HFF-Myc (cell line): ENCODE measurements around the gene TEX50.
"Not testable (repeated sequence)": the region's sequence is repeated elsewhere in the genome, so short reads cannot be mapped to it uniquely, and the experiment has no call there.

Experiments
- DNase-seq: peaks from one replicate; pipeline ENCODE4 v3.0.0-alpha.2; 2011; ENCODE audit warnings: low read depth; ENCODE audit errors: extremely low read depth
- H3K4me3 ChIP-seq: replicated peaks from 2 replicates; pipeline ENCODE4 v1.5.1; 2011; ENCODE audit warnings: low read depth, mild to moderate bottlenecking, control low read depth, low read length
- CTCF ChIP-seq: IDR thresholded peaks from 2 replicates; pipeline ENCODE4 v1.5.1; 2012; ENCODE audit warnings: mild to moderate bottlenecking, low read depth, low read length, control low read depth; ENCODE audit errors: missing control alignments

Gene TEX50

GRCh38 chr1:173616859-173617258 lies 18.3 kb upstream of the TEX50 start:
- TF ChIP-seq CTCF, result no peak
- H3K4me3 ChIP-seq, result no peak overlapping the region
- no peak for DNase-seq

GRCh38 chr1:173627269-173627668 lies 7.9 kb upstream of the TEX50 start:
- H3K4me3 ChIP-seq, result no peak overlapping the region
- no peak for TF ChIP-seq CTCF
- no peak for DNase-seq

DNA sequence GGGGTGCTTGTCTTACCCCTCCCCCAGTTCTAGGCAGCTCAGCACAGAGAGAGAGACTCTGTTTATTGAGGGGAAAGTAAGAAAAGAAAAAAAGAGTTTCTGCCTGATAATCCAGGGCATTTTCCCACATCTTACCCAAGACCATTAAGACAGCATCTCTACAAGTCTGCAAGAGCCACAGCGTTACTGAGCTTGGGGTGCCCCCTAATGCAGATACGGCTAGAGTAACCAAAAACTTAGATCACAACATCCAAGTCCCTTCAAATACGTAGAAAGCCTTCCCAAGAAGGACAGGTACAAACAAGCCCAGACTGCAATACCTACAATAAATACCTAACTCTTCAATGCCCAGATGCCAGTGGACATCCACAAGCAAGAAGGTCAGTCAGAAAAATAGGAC lies 6.2 kb upstream of the TEX50 start:
- DNase-seq, result no peak
- H3K4me3 ChIP-seq, result no peak overlapping the region
- no peak for TF ChIP-seq CTCF

GRCh38 chr1:173637236-173638042 lies 2.3 kb downstream of the TEX50 start:
- not testable (repeated sequence) for DNase-seq, H3K4me3 ChIP-seq

- H3K4me3 ChIP-seq, result no peak overlapping the region
- DNase-seq, result no peak
- no peak for TF ChIP-seq CTCF
Observed at GRCh38 chr1:173638043-173639021, 3.2 kb downstream of the TEX50 start.

DNA sequence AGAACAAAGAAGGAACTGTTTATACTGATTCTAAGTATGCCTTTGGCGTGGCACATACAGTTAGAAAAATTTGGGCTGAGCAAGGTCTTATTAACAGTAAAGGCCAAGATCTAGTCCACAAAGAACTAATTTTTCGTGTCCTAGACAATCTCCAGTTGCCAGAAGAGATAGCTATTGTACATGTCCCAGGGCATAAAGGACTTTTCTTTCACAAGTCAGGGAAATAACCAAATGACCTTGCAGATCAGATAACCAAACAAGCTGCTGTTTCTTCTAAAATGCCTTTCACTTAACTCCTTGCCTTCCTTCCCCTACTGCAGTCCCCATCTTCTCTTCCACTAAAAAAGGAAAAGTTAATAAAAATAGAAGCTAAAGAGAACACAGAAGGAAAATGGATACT lies 4.0 kb downstream of the TEX50 start:
- no peak overlapping the region for H3K4me3 ChIP-seq
- TF ChIP-seq CTCF, result no peak
- no peak for DNase-seq

- not testable (repeated sequence) for DNase-seq, H3K4me3 ChIP-seq
Observed at GRCh38 chr1:173642450-173643139, 7.5 kb downstream of the TEX50 start.
